OCI-LY3 (cell line): ENCODE measurements around the gene PSMC3.

ENCODE experiments used
- H2AFZ ChIP-seq: fragments of 200-600, 300-600 bp; shearing (Covaris generic); 2 replicates; pipeline ENCODE4 v1.6.0; 2014; ENCODE audit warnings: antibody characterized with exemption, low read depth, low read length
- H3K27ac ChIP-seq: fragments of 200-600, 300-600 bp; sonication (generic); 2 replicates; pipeline ENCODE4 v1.5.1; 2014; ENCODE audit warnings: mild to moderate bottlenecking, low read length, moderate library complexity, mixed read lengths
- H3K27me3 ChIP-seq: fragments of 200-600, 300-600 bp; sonication (generic); 2 replicates; pipeline ENCODE4 v1.6.1; 2014; ENCODE audit warnings: low read depth, low read length, mixed read lengths
- H3K36me3 ChIP-seq: fragments of 200-600, 300-600 bp; sonication (generic); replicated peaks from 2 replicates; pipeline ENCODE3; 2014; ENCODE audit warnings: low read depth, low read length, mixed read lengths
- H3K4me1 ChIP-seq: fragments of 300-600, 200-600 bp; sonication (generic); 2 replicates; pipeline ENCODE4 v1.6.1; 2014; ENCODE audit warnings: low read length, mixed read lengths
- H3K4me2 ChIP-seq: fragments of 200-600, 300-600 bp; sonication (generic); 2 replicates; pipeline ENCODE4 v1.6.1; 2014; ENCODE audit warnings: low read length, mixed read lengths
- H3K4me3 ChIP-seq: fragments of 300-600, 200-600 bp; sonication (generic); 2 replicates; pipeline ENCODE4 v1.5.1; 2014; ENCODE audit warnings: antibody characterized with exemption, mild to moderate bottlenecking, low read length, moderate library complexity
- H3K79me2 ChIP-seq: fragments of 300-600, 200-600 bp; shearing (Covaris generic); 2 replicates; pipeline ENCODE4 v1.6.1; 2014; ENCODE audit warnings: mild to moderate bottlenecking, low read length, mixed read lengths
- H3K9ac ChIP-seq: fragments of 300-600, 200-600 bp; shearing (Covaris generic); 2 replicates; pipeline ENCODE4 v1.6.0; 2014; ENCODE audit warnings: mild to moderate bottlenecking, low read length, moderate library complexity
- H3K9me3 ChIP-seq: fragments of 200-600, 300-600 bp; shearing (Covaris generic); 2 replicates; pipeline ENCODE4 v1.6.1; 2014; ENCODE audit warnings: low read length, mixed read lengths; ENCODE audit not compliant: insufficient read depth
- H4K20me1 ChIP-seq: fragments of 200-600, 300-600 bp; sonication (generic); 2 replicates; pipeline ENCODE4 v1.6.1; 2016; ENCODE audit warnings: low read length, mixed read lengths; ENCODE audit not compliant: insufficient read depth
- CTCF ChIP-seq: fragments of 200-600, 300-600 bp; sonication (generic); IDR thresholded peaks from 2 replicates; pipeline ENCODE4 v1.5.1; 2014; ENCODE audit warnings: antibody characterized with exemption, low read length, low read depth
- EZH2phosphoT487 ChIP-seq: fragments of 200-600 bp; shearing (Covaris generic); IDR thresholded peaks from 2 replicates; pipeline ENCODE4 v1.6.1; 2018; ENCODE audit warnings: antibody characterized with exemption, mixed run types, low read depth

Gene PSMC3

DNA sequence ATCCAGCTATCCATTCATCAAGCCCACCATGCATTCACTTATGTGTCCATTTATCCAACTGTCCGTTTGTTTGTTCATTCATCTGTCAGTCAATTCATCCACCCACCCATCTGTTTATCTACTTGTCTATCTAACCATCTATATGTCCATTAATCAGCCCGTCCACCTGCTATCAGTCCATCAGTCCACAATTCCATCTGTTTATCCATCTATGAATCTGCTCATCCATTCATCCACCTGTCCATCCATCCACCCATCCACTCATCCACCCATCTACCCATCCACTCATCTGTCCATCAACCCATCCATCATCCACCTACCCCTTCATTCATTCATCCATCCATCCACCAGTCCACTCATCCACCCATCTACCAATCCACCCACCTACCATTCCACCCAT, 46.9 kb downstream of the PSMC3 start:
- peaks cover 22% of the 10 kb centered on the region for H3K4me1 ChIP-seq
- no peaks in the 10 kb centered on the region for H3K9me3 ChIP-seq
- H3K36me3 ChIP-seq = no peaks in the 10 kb centered on the region
- TF ChIP-seq EZH2phosphoT487 (no peak), CTCF (no peak)
- peaks cover 32% of the 10 kb centered on the region for H3K79me2 ChIP-seq
- no peaks in the 10 kb centered on the region for H4K20me1 ChIP-seq
- peak overlapping the region; percentile 92 for H3K4me2 ChIP-seq
- H3K27ac ChIP-seq = no peak overlapping the region
- no peak overlapping the region for H2AFZ ChIP-seq
- H3K9ac ChIP-seq = peak overlapping the region; percentile 98; the same call in 1 of the 2 replicates
- H3K27me3 ChIP-seq = no peaks in the 10 kb centered on the region
- peak overlapping the region; percentile 94; the same call in 1 of the 2 replicates for H3K4me3 ChIP-seq

GRCh38 chr11:47378836-47379170, 47.4 kb downstream of the PSMC3 start:
- Histone ChIP-seq H3K4me3 (peak overlapping the region; percentile 94), H3K9ac (peak overlapping the region; percentile 98), H3K4me1 (peaks cover 22% of the 10 kb centered on the region), H3K36me3 (no peaks in the 10 kb centered on the region), H3K4me2 (peak overlapping the region; percentile 92), H3K27me3 (no peaks in the 10 kb centered on the region), H2AFZ (peak overlapping the region; percentile 12; the same call in 1 of the 2 replicates), H3K9me3 (no peaks in the 10 kb centered on the region), H3K79me2 (peaks cover 32% of the 10 kb centered on the region), H3K27ac (peak overlapping the region; percentile 66), H4K20me1 (no peaks in the 10 kb centered on the region)
- no peak for TF ChIP-seq CTCF
- no peak for TF ChIP-seq EZH2phosphoT487

- peaks cover 32% of the 10 kb centered on the region for H3K79me2 ChIP-seq
- H2AFZ ChIP-seq = peak within 1 kb of the TSS; percentile 12; the same call in 1 of the 2 replicates
- H4K20me1 ChIP-seq = no peaks in the 10 kb centered on the region
- H3K9me3 ChIP-seq = no peaks in the 10 kb centered on the region
- TF ChIP-seq CTCF = no peak
- no peak for TF ChIP-seq EZH2phosphoT487
- H3K27ac ChIP-seq = peak within 1 kb of the TSS; percentile 66
- H3K36me3 ChIP-seq = no peaks in the 10 kb centered on the region
- no peaks in the 10 kb centered on the region for H3K27me3 ChIP-seq
- peak within 1 kb of the TSS; percentile 92 for H3K4me2 ChIP-seq
- H3K4me3 ChIP-seq = peak within 1 kb of the TSS; percentile 94
- H3K9ac ChIP-seq = peak within 1 kb of the TSS; percentile 98
- H3K4me1 ChIP-seq = peaks cover 22% of the 10 kb centered on the region
These were observed 48.0 kb downstream of the PSMC3 start, which contains the start of gene SPI1 for GRCh38 chr11:47378010-47378835. SPI1 (minus strand) TSS chr11:47378547; CDS start chr11:47378353, 194 bp downstream.

DNA sequence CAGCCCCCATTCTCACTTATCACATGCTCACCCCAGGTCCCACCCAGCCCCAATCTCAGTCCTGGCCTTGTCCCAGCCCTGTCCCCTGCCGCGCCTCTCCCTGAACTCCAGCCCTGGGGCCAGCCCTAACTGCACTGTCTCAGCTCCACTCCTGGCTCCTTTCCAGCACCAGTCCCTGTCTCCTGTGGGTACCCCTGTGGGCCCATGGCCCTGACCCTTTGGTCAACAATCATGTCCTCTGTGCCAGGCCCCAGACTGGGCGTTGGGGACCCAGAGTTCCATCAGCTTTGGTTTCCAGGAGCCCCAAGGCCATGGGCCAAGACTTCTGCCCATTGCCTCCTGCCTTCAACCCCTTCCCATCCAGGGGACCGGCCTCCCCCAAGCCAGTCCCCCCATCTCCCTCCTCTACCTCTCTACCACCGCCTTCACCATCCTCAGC, 48.6 kb downstream of the PSMC3 start:
- H3K4me2 ChIP-seq = peak overlapping the region; percentile 92
- no peak overlapping the region; the same call in 1 of the 2 replicates for H2AFZ ChIP-seq
- H3K79me2 ChIP-seq = peaks cover 32% of the 10 kb centered on the region
- peaks cover 22% of the 10 kb centered on the region for H3K4me1 ChIP-seq
- H4K20me1 ChIP-seq = no peaks in the 10 kb centered on the region
- H3K9ac ChIP-seq = peak overlapping the region; percentile 98
- H3K27me3 ChIP-seq = no peaks in the 10 kb centered on the region
- H3K4me3 ChIP-seq = peak overlapping the region; percentile 94
- H3K36me3 ChIP-seq = peaks cover 3% of the 10 kb centered on the region
- peak overlapping the region; percentile 66 for H3K27ac ChIP-seq
- no peaks in the 10 kb centered on the region for H3K9me3 ChIP-seq
- TF ChIP-seq CTCF (no peak), EZH2phosphoT487 (no peak)
